Caco-2 (cell line): ENCODE data around the gene SF3B2. TPM values are rescaled to one million over a fixed set of nuclear protein-coding genes. Genes with fewer than 3 reads are reported as not detected.

Experiments used
- BruUV-seq: library from RNA; stranded (reverse); fragments of 400-500 nt; replicated peaks from 2 replicates; lab custom pipeline; 2021; lab: Mats Ljungman, UMichigan
- CTCF ChIA-PET: fragments of 300-600 bp; sonication (Branson Sonifier 250); formaldehyde crosslinking; loops from one replicate; lab custom pipeline; 2022; ENCODE audit warnings: antibody characterized with exemption; lab: Charles Lee
- POLR2A ChIA-PET: fragments of 300-600 bp; sonication (Branson Sonifier 250); formaldehyde crosslinking; loops from one replicate; lab custom pipeline; 2022; ENCODE audit warnings: antibody characterized with exemption; lab: Charles Lee
- DNase-seq, 2 experiments: peaks; one replicate each; pipeline versions ENCODE4 v3.0.0 to v3.0.0-alpha.2; 2020 to 2022
- H3K27me3 ChIP-seq: replicated peaks from 2 replicates; pipeline ENCODE4 v1.6.0; 2011; ENCODE audit warnings: low read length; ENCODE audit not compliant: control insufficient read depth, insufficient read depth
- H3K36me3 ChIP-seq: 2 replicates; pipeline ENCODE4 v1.5.1; 2011; ENCODE audit warnings: low read length; ENCODE audit not compliant: control insufficient read depth, insufficient read depth
- H3K4me1 ChIP-seq: fragments of 250-450 bp; sonication (Bioruptor Pico); 2 replicates; pipeline ENCODE4 v1.5.1; 2020; ENCODE audit warnings: mild to moderate bottlenecking
- H3K4me3 ChIP-seq: 2 replicates; pipeline ENCODE4 v1.5.1; 2011; ENCODE audit warnings: low read depth, mild to moderate bottlenecking, control low read depth, low read length
- H3K9me3 ChIP-seq: fragments of 250-450 bp; sonication (Bioruptor Pico); 2 replicates; pipeline ENCODE4 v1.5.1; 2020; ENCODE audit warnings: mild to moderate bottlenecking, moderate library complexity
- H3K27ac Mint-ChIP-seq: one replicate; pipeline ENCODE4 v1.8.0; 2022; ENCODE audit warnings: mixed read lengths; ENCODE audit not compliant: unreplicated experiment
- H3K27me3 Mint-ChIP-seq: one replicate; pipeline ENCODE4 v1.8.0; 2022; ENCODE audit warnings: mixed read lengths; ENCODE audit not compliant: insufficient read depth, unreplicated experiment
- H3K36me3 Mint-ChIP-seq: one replicate; pipeline ENCODE4 v1.8.0; 2022; ENCODE audit warnings: mild to moderate bottlenecking, mixed read lengths; ENCODE audit not compliant: insufficient read depth, unreplicated experiment
- H3K4me1 Mint-ChIP-seq: one replicate; pipeline ENCODE4 v1.8.0; 2022; ENCODE audit warnings: low read depth, mixed read lengths; ENCODE audit not compliant: unreplicated experiment
- H3K4me3 Mint-ChIP-seq: one replicate; pipeline ENCODE4 v1.8.0; 2022; ENCODE audit warnings: mild to moderate bottlenecking, moderate library complexity, mixed read lengths; ENCODE audit not compliant: unreplicated experiment
- H3K9me3 Mint-ChIP-seq: one replicate; pipeline ENCODE4 v1.8.0; 2022; ENCODE audit warnings: mixed read lengths; ENCODE audit not compliant: unreplicated experiment
- CTCF ChIP-seq, 2 experiments: fragments of 200-600 bp in 1 of 2; IDR thresholded peaks; 1 replicate in 1 of 2; 2 replicates in 1 of 2; pipeline versions ENCODE4 v1.5.1 to v1.8.0; 2011 to 2022; ENCODE audit warnings: antibody characterized with exemption in 1 of 2, control low read depth in 1 of 2, inconsistent platforms in 1 of 2, low read depth in 1 of 2, low read length in 1 of 2, mild to moderate bottlenecking in 1 of 2, moderate library complexity in 1 of 2; ENCODE audit not compliant: insufficient read depth in 1 of 2, severe bottlenecking in 1 of 2, unreplicated experiment in 1 of 2
- intact Hi-C: fragments of 100-400 bp; cut with micrococcal nuclease; formaldehyde crosslinking; loops from one replicate; pipeline ENCODE4 v1.10.0; 2022; ENCODE audit not compliant: unreplicated experiment
- total RNA-seq: library from RNA; stranded (reverse); gene quantifications from 2 replicates; pipeline ENCODE4 v1.2.3, GENCODE V29; 2022

SF3B2 gene
- total RNA-seq, 1 experiment from 2014 or later = 224 TPM

GRCh38 chr11:66068154-66068821 is 16.1 kb downstream of the SF3B2 start:
- no peaks in the 10 kb centered on the region for H3K27me3 ChIP-seq
- H3K36me3 ChIP-seq = peaks cover 7% of the 10 kb centered on the region
- Mint-ChIP-seq H3K4me3 (peak overlapping the region; percentile 32), H3K9me3 (no peaks in the 10 kb centered on the region), H3K27ac (no peak overlapping the region), H3K4me1 (peaks cover 16% of the 10 kb centered on the region), H3K27me3 (no peaks in the 10 kb centered on the region), H3K36me3 (peaks cover 75% of the 10 kb centered on the region)
- CTCF ChIA-PET = interaction anchor here (0.6 to 2.5 kb wide), 8 partner anchors 16 to 177 kb away, joined by 3 to 6 read pairs (median 4); partner anchors contain the start of gene SF3B2
- peak; percentile 87 to 94 for TF ChIP-seq CTCF (IDR thresholded peaks at IDR 0.05; ENCODE audit: insufficient read depth in 1 of 2, low read depth in 1 of 2, low read length in 1 of 2, severe bottlenecking in 1 of 2, unreplicated experiment in 1 of 2)
- BruUV-seq = TSS peak; percentile 1
- peak; percentile 79 to 89 for DNase-seq
- no peak overlapping the region for H3K4me3 ChIP-seq
- peaks cover 15% of the 10 kb centered on the region; the same call in 1 of the 2 replicates for H3K4me1 ChIP-seq
- intact Hi-C loops = loop anchor here (1.0 to 2.0 kb wide), 2 partner anchors 15 to 66 kb away; partner anchors contain the start of gene SF3B2
- POLR2A ChIA-PET = interaction anchor here (1.4 kb wide), 1 partner anchor 16 kb away, joined by 6 read pairs; the partner anchor contains the start of gene SF3B2
- no peaks in the 10 kb centered on the region for H3K9me3 ChIP-seq

DNA sequence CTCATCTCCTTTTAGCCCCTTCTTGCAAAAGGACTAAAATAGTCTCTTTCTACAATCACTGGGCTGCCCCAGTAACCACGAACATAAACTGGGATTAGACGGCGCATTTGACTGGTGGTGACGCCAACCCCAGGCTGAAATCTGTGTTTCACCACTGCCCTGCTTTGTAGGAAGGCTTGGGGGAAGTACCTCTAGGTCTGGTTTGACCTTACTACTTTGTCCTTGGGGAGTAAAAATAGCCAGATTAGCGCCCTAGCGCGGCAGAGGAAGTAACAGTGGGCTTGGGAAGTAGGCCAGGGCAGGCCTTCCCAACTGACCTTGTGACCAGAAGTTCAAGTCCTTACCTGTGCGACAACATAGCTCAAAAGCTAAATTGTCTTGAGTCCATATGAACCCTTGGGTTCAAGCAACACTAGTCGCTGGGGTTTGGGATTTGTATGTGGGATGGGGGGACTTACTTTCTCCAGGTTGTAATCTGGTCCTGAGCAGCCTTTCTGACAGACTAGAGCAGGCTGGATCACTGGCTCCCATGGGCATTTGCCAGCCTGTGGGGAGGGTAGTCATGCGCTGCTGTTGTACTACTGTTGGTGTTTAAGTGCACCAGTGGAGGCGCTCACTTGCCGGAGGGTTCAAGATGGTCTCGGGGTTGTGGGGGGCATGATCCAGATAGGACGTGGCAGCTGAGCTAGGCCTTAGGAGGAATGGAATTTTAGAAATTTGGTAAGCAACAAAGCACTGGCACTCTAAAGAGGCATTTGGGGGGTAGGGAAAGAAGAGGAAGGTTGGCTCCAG is 17.0 kb downstream of the SF3B2 start:
- H3K27ac Mint-ChIP-seq = peak overlapping the region; percentile 63
- intact Hi-C loops = loop anchor here (1.0 to 2.0 kb wide), 2 partner anchors 16 to 65 kb away; partner anchors contain the start of gene SF3B2
- H3K4me3 Mint-ChIP-seq = peak overlapping the region; percentile 74
- H3K27me3 Mint-ChIP-seq = no peaks in the 10 kb centered on the region
- CTCF ChIA-PET = interaction anchor here (0.6 to 2.5 kb wide), 9 partner anchors 17 to 794 kb away, joined by 3 to 6 read pairs (median 4); partner anchors contain the start of gene SF3B2
- Histone ChIP-seq H3K4me3 (peak overlapping the region; percentile 83), H3K9me3 (no peaks in the 10 kb centered on the region), H3K27me3 (no peaks in the 10 kb centered on the region), H3K4me1 (peaks cover 15% of the 10 kb centered on the region; the same call in 1 of the 2 replicates), H3K36me3 (peaks cover 5% of the 10 kb centered on the region; the same call in 1 of the 2 replicates)
- POLR2A ChIA-PET = interaction anchor here (1.4 kb wide), 1 partner anchor 17 kb away, joined by 6 read pairs; the partner anchor contains the start of gene SF3B2
- peaks cover 72% of the 10 kb centered on the region for H3K36me3 Mint-ChIP-seq
- H3K4me1 Mint-ChIP-seq = peaks cover 17% of the 10 kb centered on the region
- no peak for DNase-seq
- TF ChIP-seq CTCF (IDR thresholded peaks at IDR 0.05; ENCODE audit: insufficient read depth in 1 of 2, low read depth in 1 of 2, low read length in 1 of 2, severe bottlenecking in 1 of 2, unreplicated experiment in 1 of 2) = no peak
- TSS peak; percentile 56 for BruUV-seq
- no peaks in the 10 kb centered on the region for H3K9me3 Mint-ChIP-seq
